OCI-LY1 (cell line): ENCODE results near the gene EDEM1.

Source experiments
- EZH2 ChIP-seq: fragments of 200-600 bp; sonication (generic), shearing (Covaris generic); IDR thresholded peaks from 2 replicates; pipeline ENCODE4 v1.8.0; 2017; ENCODE audit warnings: borderline replicate concordance, mixed run types, mild to moderate bottlenecking, antibody characterized with exemption, low read length, moderate library complexity, mixed read lengths
- TF ChIP-seq, protein P1 (sequence below): fragments of 200-600 bp; sonication (generic), shearing (Covaris generic); IDR thresholded peaks from 2 replicates; pipeline ENCODE4 v1.5.1; 2017; ENCODE audit warnings: mild to moderate bottlenecking, antibody characterized with exemption, low read length, moderate library complexity, mixed read lengths

DNA sequence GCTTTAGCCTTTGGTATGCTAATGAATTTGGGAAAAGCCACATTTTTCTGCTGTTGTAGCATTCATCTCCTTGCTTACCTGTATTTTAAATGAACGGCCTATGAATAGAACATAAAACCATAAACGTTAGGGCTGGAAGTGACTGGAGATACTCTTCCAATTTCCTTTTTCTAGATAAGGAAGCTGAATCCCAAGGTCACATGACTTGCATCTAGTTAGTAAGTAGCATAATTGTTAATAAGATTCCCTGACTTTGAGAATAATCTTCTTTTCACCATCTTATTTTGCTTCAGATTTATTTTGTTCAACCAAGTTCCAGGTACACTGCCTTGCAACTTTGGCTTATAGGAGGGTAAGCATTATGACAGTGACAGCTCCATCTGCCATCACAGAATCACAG, 20.7 kb upstream of the EDEM1 start:
- TF ChIP-seq, protein P1, sequence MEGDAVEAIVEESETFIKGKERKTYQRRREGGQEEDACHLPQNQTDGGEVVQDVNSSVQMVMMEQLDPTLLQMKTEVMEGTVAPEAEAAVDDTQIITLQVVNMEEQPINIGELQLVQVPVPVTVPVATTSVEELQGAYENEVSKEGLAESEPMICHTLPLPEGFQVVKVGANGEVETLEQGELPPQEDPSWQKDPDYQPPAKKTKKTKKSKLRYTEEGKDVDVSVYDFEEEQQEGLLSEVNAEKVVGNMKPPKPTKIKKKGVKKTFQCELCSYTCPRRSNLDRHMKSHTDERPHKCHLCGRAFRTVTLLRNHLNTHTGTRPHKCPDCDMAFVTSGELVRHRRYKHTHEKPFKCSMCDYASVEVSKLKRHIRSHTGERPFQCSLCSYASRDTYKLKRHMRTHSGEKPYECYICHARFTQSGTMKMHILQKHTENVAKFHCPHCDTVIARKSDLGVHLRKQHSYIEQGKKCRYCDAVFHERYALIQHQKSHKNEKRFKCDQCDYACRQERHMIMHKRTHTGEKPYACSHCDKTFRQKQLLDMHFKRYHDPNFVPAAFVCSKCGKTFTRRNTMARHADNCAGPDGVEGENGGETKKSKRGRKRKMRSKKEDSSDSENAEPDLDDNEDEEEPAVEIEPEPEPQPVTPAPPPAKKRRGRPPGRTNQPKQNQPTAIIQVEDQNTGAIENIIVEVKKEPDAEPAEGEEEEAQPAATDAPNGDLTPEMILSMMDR = no peak
- TF ChIP-seq EZH2 = no peak
